ENCODE results near the gene TRMT61B. TPM values are rescaled to one million over a fixed set of nuclear protein-coding genes. Genes with fewer than 3 reads are reported as not detected.

TRMT61B gene
- total RNA-seq, 1 donor, result 9.4 TPM

DNA sequence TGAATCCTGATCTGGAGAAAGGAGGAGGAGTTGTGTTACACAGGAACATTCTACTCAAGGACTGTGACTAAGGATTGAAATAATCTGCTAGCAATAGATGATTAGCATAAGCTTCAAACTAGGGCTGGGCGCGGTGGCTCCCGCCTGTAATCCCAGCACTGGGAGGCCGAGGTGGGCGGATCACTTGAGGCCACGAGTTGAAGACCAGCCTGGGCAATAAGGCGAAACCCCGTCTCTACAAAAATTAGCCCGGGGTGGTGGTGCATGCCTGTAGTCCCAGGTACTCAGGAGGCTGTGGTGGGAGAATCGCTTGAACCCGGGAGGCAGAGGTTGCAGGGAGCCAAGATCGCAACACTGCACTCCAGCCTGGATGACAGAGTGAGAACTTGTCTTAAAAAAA, 1.5 kb downstream of the TRMT61B start:
- no peak for DNase-seq (ENCODE audit: low read depth in 2 of 3, low spot score in 2 of 3)

DNA sequence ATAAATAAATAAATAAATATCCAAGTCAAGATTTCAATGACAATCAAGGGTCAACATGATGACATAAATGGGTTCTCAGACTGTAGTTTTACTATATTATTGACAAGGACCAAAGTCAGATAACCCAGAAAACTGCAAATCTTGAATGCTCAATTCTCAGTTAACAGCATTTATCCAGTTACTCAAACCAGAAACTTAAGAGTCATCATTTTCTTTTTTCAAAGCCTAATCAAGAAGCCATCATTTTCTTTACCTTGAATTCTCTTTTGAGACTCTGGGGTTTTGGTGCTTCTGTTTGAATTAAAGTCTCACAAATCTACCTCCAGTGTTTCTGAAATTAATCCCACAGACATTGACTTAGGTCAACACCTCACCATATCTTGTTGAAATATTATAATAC, 14.1 kb downstream of the TRMT61B start:
- no peak for DNase-seq (ENCODE audit: low read depth in 2 of 3, low spot score in 2 of 3)

DNA sequence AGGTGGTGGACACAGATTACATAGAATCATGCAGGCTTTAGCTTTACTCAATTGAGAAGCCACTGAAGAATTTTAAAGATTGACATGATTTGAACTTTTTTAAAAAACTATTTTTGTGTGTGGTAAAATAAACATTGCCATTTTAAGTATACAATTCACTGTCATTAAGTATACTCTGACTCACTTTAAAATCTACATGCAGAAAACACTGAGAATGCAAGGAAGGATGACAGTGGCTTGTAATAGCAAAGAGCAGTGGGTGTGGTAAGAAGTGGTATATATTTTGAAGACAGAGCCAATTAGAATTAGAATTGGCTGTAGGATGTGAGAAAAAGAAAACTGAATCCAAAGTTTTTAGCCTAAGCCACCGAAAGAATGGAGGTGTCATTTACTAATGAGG, 14.9 kb downstream of the TRMT61B start:
- no peak for DNase-seq (ENCODE audit: low read depth in 2 of 3, low spot score in 2 of 3)

DNA sequence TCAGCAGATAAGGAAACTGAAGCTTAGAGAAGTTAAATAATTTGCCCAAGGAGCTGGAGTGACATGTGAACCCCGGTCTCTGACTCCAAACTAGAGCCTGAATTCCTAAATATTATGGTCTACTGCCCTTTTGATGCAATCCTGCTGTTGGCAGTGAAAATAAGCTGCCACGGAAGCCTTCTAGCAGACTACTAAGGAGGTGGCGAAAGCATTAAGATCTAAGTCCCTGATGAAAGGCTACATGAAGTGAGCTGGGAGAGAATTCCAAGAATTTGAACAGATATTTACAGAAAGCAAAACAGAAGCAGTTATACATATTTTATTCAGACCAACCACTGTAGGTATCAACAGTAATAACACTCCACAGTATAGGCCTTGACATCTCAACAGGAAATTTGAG, 28.1 kb downstream of the TRMT61B start:
- DNase-seq (ENCODE audit: low read depth in 2 of 3, low spot score in 2 of 3), result no peak

DNA sequence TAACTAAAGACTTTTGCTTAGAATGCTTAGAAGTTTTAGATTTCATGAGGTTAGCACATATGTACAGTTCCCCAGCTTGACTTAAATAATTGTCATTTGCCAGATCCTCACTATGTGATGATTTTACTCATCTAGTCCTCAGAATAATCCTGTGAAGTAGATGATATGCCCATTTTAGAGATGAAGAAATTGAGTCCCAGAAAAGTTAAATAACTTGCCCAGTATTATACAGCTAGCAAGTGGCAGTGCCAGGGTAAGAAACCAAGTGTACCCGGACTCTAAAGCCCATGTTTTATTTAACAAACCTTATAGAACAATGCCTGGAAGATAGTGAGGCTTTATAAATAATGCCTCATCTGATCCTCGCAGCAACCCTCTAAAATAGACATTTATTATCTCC, 31.1 kb downstream of the TRMT61B start:
- no peak for DNase-seq (ENCODE audit: low read depth in 2 of 3, low spot score in 2 of 3)

DNA sequence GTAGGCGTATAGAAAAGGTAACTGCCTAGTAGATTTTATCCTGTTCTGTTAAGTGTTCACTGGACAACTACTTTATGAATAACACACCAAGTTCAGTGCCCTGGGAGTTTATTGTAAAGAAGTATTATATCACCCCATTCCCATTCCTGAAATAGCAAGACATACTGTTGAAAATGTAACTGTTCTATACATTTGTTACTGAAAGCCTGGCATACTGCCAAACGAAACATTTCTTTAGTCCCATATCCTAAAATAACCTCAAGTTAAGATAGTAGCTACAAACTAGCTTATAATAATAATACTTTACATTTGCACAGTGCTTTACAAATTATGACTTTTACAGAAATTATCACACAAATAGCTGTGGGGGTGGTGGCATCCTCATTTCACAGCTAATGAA, 34.3 kb downstream of the TRMT61B start:
- no peak for DNase-seq (ENCODE audit: low read depth in 2 of 3, low spot score in 2 of 3)

DNA sequence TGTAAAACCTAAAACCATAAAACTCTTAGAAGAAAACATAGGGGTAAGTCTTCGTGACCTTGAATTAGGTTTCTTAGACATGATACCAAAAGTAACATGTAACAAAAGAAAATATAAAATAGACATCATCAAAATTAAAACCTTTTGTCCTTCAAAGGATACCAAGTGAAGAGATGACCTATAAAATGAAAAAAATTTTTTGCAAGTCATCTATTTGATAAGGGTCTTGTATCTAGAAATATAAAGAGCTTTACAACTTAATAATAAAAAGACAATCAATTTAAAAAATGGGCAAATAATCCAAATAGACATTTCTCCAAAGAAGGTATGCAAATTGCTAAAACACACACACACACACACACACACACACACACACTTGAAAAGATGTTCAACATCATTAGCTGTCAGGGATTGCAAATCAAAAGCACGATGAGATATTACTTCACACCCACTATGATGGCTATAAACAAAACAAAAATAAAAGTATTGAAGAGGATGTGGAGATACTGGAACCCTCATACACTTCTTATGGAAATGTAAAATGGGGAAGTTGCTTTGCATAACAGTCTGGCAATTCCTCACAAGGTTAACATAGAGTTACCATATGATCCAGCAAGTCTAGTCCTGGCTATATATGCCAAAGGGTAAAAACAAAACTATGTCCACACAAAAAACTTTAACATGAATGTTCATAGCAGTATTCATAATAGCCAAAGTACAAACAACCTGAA, 36.2 kb downstream of the TRMT61B start:
- DNase-seq (ENCODE audit: low read depth in 2 of 3, low spot score in 2 of 3), result no peak

DNA sequence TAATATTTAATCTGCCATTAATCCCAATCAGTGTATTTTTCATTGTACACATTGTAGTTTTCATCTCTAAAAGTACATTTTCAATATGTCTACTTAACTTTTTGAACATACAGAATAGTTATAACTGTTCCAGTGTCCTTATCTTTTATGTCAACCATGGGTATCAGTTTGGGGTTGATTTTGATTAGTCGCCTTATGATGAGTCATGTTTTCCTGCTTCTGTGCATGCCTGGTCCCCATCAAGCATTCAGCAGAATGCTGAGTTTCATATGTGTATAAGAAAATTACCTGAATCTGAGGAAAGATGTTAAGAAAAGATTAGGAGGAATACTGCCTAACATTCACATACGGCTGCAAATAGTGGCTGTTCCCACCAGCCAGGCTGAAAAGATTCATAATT, 41.7 kb downstream of the TRMT61B start:
- no peak for DNase-seq (ENCODE audit: low read depth in 2 of 3, low spot score in 2 of 3)

DNA sequence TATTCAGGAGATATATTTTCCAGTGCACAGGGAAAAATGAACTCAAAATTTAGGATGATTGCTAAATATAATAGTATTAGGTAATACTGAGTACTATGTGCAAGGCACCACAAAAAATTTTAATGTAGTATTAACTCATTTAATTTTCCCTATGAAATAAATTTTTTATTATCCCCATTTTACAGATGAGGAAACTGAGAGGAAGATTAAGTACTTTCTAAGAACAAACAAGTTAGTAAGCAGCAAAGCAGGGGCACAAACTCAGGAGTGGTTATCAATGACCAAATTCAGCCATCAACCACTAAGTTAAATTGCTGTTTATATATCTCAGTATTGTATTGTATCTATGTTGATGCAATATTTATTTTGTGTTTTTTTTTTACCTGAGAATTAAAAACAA, 45.2 kb downstream of the TRMT61B start:
- no peak for DNase-seq (ENCODE audit: low read depth in 2 of 3, low spot score in 2 of 3)

DNA sequence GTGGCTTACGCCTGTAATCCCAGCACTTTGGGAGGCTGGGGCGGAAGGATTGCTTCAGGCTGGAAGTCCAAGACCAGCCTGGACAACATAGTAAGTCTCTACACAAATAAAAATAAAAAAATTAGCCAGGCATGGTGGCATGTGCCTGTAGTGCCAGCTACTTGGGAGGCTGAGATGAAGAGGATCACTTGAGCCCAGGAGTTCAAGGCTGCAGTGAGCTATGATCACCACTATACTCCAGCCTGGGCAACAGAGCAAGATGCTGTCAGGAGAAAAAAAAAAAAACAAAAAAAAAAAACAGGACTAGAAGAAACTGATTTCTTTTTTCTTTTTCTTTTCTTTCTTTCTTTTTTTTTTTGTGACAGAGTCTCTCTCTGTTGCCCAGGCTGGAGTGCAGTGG, 45.9 kb downstream of the TRMT61B start:
- no peak for DNase-seq (ENCODE audit: low read depth in 2 of 3, low spot score in 2 of 3)

DNA sequence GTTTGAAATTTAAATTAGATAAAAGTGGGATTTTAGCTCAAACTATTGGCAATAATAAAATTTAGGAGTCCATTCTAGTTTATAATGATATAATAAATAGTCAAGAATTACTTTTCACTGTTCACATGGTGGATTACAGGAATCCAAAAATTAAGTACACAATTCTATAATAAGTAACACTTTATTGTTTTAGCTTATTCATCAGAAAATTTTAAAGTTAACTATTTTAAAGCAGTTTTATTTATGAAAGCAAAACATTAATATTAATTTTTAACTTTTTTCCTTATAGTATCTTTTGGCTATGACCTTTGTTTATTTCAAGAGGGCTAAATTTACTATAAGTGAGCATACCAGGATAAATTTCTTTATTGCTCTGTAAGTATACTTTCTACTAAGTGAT, 48.1 kb downstream of the TRMT61B start:
- no peak for DNase-seq (ENCODE audit: low read depth in 2 of 3, low spot score in 2 of 3)

DNA sequence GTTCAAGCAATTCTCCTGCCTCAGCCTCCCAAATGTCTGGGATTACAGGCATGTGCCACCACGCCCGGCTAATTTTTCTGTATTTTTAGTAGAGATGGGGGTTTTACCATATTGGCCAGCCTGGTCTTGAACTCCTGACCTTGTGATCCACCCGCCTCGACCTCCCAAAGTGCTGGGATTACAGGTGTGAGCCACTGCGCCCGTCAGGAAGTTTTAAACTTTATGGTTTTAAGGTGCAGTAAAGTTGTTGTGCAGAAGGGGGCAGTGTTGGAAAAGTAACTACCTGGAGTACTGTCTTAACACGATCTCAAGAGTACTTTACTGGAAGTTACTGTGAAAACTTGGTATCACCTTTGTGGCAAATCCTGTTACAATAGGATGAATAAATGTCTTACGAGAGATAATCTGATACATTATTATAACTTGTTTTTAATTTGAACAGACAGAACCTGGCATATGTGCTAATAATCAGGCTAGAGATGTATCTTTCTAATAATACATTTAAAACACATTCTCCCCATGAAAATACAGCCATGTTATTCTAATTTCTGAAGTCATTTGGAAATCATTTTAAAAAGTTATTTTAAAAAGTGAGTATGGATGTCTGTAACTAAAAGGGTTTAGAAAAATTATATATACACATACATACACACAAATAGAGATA, 48.7 kb downstream of the TRMT61B start:
- peak; percentile 50 to 75 (median 67) for DNase-seq (ENCODE audit: low read depth in 2 of 3, low spot score in 2 of 3)

DNA sequence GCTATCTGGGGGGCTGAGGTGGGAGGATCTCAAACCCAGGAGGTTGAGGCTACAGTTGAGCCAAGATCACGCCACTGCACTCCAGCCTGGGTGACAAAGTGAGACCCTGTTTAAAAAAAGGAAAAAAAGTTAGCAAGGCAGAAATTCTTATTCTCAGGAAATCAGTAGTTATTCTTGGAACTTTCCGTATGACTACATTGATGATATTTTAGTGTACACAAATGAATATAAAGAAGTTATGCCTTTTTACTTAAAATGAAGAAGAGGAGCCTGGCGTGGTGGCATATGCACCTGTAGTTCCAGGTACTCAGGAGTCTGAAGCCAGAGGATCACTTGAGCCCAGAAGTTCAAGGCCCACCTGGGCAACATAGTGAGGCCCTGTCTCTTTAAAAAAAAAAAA, 52.1 kb downstream of the TRMT61B start:
- DNase-seq (ENCODE audit: low read depth in 2 of 3, low spot score in 2 of 3), result no peak

DNA sequence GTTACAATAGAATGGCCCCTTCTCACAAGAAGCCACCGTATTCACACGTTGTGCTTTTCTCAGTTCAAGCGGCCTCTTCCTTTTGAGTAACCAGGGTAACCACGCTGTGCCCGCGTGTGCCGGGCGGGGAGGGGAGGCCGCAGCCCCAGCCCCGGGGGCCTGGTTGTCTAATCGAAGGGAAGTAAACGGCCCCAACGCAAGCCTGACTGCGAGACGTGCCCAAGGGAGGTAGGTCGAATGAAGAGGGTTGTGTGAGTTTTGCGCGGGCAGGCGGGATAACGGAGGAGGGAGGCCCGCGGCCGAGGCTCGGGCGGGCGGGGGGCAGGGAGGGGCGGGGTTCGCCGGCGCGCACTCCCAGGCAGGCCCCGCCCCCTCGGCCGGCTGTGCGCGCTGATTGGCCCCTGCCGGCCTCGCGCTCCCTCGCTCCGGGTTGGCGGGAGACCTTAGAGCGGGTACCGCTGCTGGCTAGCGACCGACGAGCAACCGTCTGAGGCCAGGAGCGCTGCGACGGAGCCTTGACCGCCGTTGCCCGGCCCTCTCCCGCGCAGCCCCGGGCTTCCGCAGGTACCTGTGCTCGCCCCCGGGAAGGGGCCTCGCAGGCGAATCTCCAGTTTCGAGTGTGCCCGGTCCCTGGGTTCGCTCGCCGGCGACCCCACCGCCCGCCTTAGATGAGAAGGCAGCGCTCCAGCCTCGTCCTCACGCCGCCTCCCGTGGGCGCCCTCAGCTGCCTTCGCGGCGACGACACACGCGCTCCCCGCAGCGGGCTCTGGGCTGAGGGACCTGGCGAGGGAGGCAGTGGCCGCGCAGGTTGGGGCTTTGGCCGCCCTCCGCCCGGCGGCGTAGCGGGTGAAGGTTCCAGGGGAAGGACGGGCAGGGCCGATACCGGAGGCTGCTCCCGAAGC, 59.5 kb downstream of the TRMT61B start, which contains the start of gene SPDYA:
Gene SPDYA, plus strand, starts transcription at position 451 of the 902 bp plus-strand sequence. CDS start 5,181 bp downstream, outside the sequence.
- DNase-seq (ENCODE audit: low read depth in 2 of 3, low spot score in 2 of 3), result peak; percentile 59 to 83 (median 78)

DNA sequence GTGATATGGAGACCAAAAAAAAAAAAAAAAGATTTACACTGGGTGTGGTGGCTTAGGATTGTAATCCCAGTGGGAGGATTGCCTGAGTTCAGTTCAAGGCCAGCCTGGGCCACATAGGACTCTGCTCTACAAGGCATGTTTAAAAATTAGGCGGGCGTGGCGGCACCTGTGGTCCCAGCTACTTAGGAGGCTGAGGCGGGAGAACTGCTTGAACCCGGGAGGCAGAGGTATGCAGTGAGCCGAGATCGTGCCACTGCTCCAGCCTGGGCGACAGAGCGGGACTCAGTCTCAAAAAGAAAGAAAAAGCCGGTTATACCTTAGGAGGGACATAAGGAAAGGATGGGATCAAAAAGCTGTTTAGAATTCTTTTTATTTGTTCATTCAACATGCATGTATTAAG, 60.2 kb downstream of the TRMT61B start:
- no peak for DNase-seq (ENCODE audit: low read depth in 2 of 3, low spot score in 2 of 3)

DNA sequence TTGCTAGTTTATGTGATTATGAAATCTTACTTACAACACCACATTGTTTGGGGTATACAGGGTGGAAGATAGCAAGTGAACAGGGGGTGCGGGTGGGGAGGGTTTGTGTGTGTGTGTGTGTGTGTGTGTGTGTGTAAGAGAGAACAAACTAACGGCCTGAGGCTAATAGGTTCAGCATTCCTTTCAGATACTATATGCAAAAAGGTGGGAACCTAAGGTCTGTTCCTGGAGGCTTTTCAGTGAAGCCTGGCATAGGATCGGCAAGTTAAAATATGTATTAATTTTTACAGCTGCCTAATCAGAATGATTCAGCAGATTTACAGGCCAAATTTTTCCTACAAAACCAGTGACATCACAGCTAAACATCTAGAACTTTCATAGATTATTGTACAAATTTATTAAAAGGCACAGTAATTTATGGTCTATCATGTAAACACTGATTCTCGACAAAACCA, 67.1 kb downstream of the TRMT61B start:
- peak in 1 of 3 donors; percentile 15 for DNase-seq (ENCODE audit: low read depth in 2 of 3, low spot score in 2 of 3)

DNA sequence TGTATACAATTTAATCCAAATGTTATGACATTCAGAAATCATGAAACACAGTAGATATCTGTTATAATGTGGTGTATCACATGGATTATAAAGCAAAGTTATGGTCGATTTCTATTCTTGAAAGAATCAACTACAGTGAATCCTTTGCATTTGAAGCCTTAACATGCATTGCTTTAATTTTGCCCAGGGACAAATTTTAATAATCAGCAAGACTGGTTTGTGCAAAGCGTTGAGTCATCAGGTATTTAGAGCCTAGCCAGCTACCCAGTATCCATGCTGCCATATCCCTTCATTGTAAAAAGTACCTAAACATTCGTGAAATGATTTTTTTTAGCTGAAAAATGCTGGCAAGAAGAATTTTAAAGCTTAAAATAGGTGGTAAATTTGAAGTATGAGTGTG, 68.4 kb downstream of the TRMT61B start:
- DNase-seq (ENCODE audit: low read depth in 2 of 3, low spot score in 2 of 3), result no peak
